Activated naive CD8-positive, alpha-beta T cell treated with anti-CD3 and anti-CD28 coated beads for 36 hours (primary cell): ENCODE measurements around the gene AGAP1. TPM values are rescaled to one million over a fixed set of nuclear protein-coding genes. Genes with fewer than 3 reads are reported as not detected.

Experiments used
- DNase-seq: peaks from one replicate; pipeline ENCODE4 v3.0.0; 2021
- H3K27ac Mint-ChIP-seq: one replicate; pipeline ENCODE4 v1.8.0; 2022; ENCODE audit warnings: mild to moderate bottlenecking, moderate library complexity, mixed read lengths
- H3K27me3 Mint-ChIP-seq: one replicate; pipeline ENCODE4 v1.8.0; 2022; ENCODE audit warnings: mild to moderate bottlenecking, mixed read lengths
- H3K36me3 Mint-ChIP-seq: one replicate; pipeline ENCODE4 v1.8.0; 2021; ENCODE audit warnings: mild to moderate bottlenecking, mixed read lengths
- H3K4me1 Mint-ChIP-seq: one replicate; pipeline ENCODE4 v1.8.0; 2021; ENCODE audit warnings: mixed read lengths
- H3K4me3 Mint-ChIP-seq: one replicate; pipeline ENCODE4 v1.8.0; 2022; ENCODE audit warnings: mild to moderate bottlenecking, moderate library complexity, mixed read lengths
- H3K9me3 Mint-ChIP-seq: one replicate; pipeline ENCODE4 v1.8.0; 2022; ENCODE audit warnings: mixed read lengths
- total RNA-seq, 2 experiments: library from RNA; stranded (reverse); gene quantifications; one replicate each; pipeline ENCODE4 v1.2.3, GENCODE V29; 2021

Gene AGAP1
- total RNA-seq, 2 experiments from 2014 or later, result 0.89 to 1.4 TPM

GRCh38 chr2:235553696-235554100 lies 59.9 kb downstream of the AGAP1 start:
- no peak for DNase-seq
- no peak overlapping the region for H3K27ac Mint-ChIP-seq
- no peak overlapping the region for H3K4me3 Mint-ChIP-seq
- H3K4me1 Mint-ChIP-seq, result no peaks in the 10 kb centered on the region
- peaks cover 42% of the 10 kb centered on the region for H3K27me3 Mint-ChIP-seq
- H3K36me3 Mint-ChIP-seq, result no peaks in the 10 kb centered on the region
- H3K9me3 Mint-ChIP-seq, result no peaks in the 10 kb centered on the region

DNA sequence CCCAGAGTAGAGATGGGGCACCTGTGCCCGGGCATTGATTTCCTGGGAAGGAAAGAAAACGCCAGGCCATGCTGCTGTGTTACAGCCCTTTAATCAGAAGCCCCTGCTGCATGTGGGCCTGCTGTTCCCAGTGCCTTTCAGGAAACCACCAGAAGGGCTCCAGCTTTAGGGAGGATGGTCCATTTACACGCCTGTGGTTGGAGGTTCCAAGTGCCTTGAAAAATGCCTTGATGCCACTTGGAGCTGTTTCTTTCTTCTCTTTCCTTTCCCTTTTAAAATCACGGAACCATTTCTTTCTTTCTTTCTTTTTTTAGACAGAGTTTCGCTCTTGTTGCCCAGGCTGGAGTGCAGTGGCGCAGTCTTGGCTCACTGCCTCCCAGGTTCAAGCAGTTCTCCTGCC lies 60.5 kb downstream of the AGAP1 start:
- no peak for DNase-seq
- Mint-ChIP-seq H3K27me3 (peaks cover 42% of the 10 kb centered on the region), H3K4me1 (peaks cover 2% of the 10 kb centered on the region), H3K27ac (no peak overlapping the region), H3K4me3 (no peak overlapping the region), H3K9me3 (no peaks in the 10 kb centered on the region), H3K36me3 (no peaks in the 10 kb centered on the region)

DNA sequence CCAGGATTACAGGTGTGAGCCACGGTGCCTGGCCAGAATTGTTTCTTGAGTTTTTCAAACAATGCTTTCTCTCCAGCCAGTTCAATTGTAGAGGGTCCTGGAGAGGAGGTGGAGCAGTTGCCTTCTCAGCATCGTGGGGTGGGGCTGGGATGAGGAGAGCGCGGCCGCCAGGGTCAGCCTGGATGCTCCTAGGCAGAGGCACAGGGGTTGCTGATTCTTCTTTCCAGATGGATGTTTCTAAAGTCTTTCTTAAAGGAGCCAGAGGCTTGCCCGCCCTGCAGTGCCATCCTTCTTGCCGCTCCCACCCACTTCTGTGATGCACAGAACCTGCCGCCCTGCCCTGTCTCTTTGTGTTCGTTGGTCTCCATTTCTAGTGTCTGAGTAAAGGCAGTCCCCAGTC lies 61.1 kb downstream of the AGAP1 start:
- Mint-ChIP-seq H3K36me3 (no peaks in the 10 kb centered on the region), H3K4me1 (peaks cover 3% of the 10 kb centered on the region), H3K27me3 (peaks cover 40% of the 10 kb centered on the region), H3K4me3 (no peak overlapping the region), H3K9me3 (no peaks in the 10 kb centered on the region), H3K27ac (no peak overlapping the region)
- no peak for DNase-seq

GRCh38 chr2:235555371-235555770 lies 61.5 kb downstream of the AGAP1 start:
- H3K4me1 Mint-ChIP-seq, result peaks cover 3% of the 10 kb centered on the region

GRCh38 chr2:235556086-235556485 lies 62.2 kb downstream of the AGAP1 start:
- Mint-ChIP-seq H3K4me1 (peaks cover 3% of the 10 kb centered on the region), H3K9me3 (no peaks in the 10 kb centered on the region), H3K27me3 (peaks cover 41% of the 10 kb centered on the region), H3K4me3 (no peak overlapping the region), H3K27ac (no peak overlapping the region), H3K36me3 (no peaks in the 10 kb centered on the region)
- no peak for DNase-seq

More at GRCh38 chr2:235555371-235555770, 61.5 kb downstream of the AGAP1 start:
- Mint-ChIP-seq H3K4me3 (no peak overlapping the region), H3K9me3 (no peaks in the 10 kb centered on the region), H3K27ac (no peak overlapping the region), H3K36me3 (no peaks in the 10 kb centered on the region), H3K27me3 (peaks cover 42% of the 10 kb centered on the region)
- DNase-seq, result no peak

GRCh38 chr2:235556901-235557300 lies 63.1 kb downstream of the AGAP1 start:
- peaks cover 3% of the 10 kb centered on the region for H3K4me1 Mint-ChIP-seq
- H3K9me3 Mint-ChIP-seq, result no peaks in the 10 kb centered on the region
- DNase-seq, result no peak
- H3K4me3 Mint-ChIP-seq, result no peak overlapping the region
- no peaks in the 10 kb centered on the region for H3K36me3 Mint-ChIP-seq
- H3K27me3 Mint-ChIP-seq, result peaks cover 36% of the 10 kb centered on the region
- H3K27ac Mint-ChIP-seq, result no peak overlapping the region

- H3K4me1 Mint-ChIP-seq, result peaks cover 3% of the 10 kb centered on the region
- DNase-seq, result no peak
- no peak overlapping the region for H3K4me3 Mint-ChIP-seq
- H3K9me3 Mint-ChIP-seq, result no peaks in the 10 kb centered on the region
- H3K27me3 Mint-ChIP-seq, result peaks cover 28% of the 10 kb centered on the region
- H3K27ac Mint-ChIP-seq, result no peak overlapping the region
- H3K36me3 Mint-ChIP-seq, result no peaks in the 10 kb centered on the region
These were observed 64.1 kb downstream of the AGAP1 start for GRCh38 chr2:235557903-235558302.

GRCh38 chr2:235558572-235558971 lies 64.7 kb downstream of the AGAP1 start:
- peaks cover 3% of the 10 kb centered on the region for H3K4me1 Mint-ChIP-seq
- H3K27ac Mint-ChIP-seq, result no peak overlapping the region
- no peak for DNase-seq
- no peaks in the 10 kb centered on the region for H3K9me3 Mint-ChIP-seq
- no peaks in the 10 kb centered on the region for H3K36me3 Mint-ChIP-seq
- peaks cover 27% of the 10 kb centered on the region for H3K27me3 Mint-ChIP-seq
- no peak overlapping the region for H3K4me3 Mint-ChIP-seq

DNA sequence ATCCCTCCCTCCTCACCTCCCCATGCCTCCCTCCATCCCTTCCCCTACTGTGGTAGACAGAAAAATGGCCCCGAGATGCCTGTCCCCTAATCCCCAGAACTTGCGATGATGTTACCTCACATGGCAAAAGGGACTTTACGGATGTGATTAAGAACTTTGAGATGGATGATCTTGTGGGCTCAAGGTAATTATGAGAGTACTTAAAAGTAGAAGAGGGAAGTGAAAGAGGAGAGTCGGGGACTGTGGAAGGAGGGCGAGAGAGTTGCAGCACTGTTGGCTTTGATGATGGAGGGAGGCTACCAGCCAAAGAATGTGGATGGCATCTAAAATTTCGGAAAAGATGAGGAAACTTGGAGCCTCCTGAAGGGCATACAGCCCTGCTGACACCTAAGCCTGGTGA lies 66.5 kb downstream of the AGAP1 start:
- peaks cover 3% of the 10 kb centered on the region for H3K4me1 Mint-ChIP-seq
- H3K36me3 Mint-ChIP-seq, result no peaks in the 10 kb centered on the region
- H3K9me3 Mint-ChIP-seq, result no peaks in the 10 kb centered on the region
- H3K27ac Mint-ChIP-seq, result no peak overlapping the region
- H3K27me3 Mint-ChIP-seq, result peaks cover 32% of the 10 kb centered on the region
- DNase-seq, result no peak
- H3K4me3 Mint-ChIP-seq, result no peak overlapping the region

GRCh38 chr2:235561450-235561849 lies 67.6 kb downstream of the AGAP1 start:
- no peak for DNase-seq
- H3K36me3 Mint-ChIP-seq, result no peaks in the 10 kb centered on the region
- H3K27me3 Mint-ChIP-seq, result peaks cover 39% of the 10 kb centered on the region
- H3K4me3 Mint-ChIP-seq, result no peak overlapping the region
- H3K4me1 Mint-ChIP-seq, result peaks cover 3% of the 10 kb centered on the region
- no peak overlapping the region for H3K27ac Mint-ChIP-seq
- no peaks in the 10 kb centered on the region for H3K9me3 Mint-ChIP-seq

DNA sequence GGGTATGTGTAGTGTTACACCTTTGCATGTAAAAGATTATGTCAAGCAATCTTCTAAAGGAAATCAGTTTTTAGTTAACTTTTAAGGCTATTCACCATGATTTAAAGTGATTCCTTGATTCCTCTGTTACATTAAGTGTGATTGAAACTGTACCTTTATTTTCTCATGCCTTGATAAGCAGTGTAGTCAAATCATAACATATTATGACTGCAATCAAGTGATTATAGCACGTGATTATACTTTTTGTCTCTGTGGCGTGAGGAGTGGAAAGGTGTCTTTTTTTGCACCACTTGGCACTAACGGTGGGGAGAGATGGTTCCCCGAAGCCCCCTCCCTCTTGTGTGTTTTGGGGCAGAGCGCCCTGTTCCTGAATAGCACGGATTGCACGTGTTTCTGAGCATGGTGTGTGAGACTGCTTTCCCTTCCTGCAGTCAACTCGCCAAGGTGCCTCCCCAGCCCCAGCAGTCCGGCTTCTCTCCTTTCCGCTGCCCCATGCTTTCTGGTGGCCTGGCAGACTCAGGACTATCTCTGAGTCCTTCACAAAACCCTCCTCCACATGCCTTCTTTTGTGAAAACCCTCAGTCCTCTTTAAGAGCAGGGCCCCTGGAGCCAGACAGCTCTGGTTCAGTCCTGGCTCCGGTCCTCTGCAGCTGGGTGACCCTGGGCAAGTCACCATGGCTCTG lies 68.4 kb downstream of the AGAP1 start:
- no peak overlapping the region for H3K4me3 Mint-ChIP-seq
- DNase-seq, result no peak
- peaks cover 3% of the 10 kb centered on the region for H3K4me1 Mint-ChIP-seq
- peaks cover 37% of the 10 kb centered on the region for H3K27me3 Mint-ChIP-seq
- H3K9me3 Mint-ChIP-seq, result no peaks in the 10 kb centered on the region
- no peaks in the 10 kb centered on the region for H3K36me3 Mint-ChIP-seq
- H3K27ac Mint-ChIP-seq, result no peak overlapping the region

DNA sequence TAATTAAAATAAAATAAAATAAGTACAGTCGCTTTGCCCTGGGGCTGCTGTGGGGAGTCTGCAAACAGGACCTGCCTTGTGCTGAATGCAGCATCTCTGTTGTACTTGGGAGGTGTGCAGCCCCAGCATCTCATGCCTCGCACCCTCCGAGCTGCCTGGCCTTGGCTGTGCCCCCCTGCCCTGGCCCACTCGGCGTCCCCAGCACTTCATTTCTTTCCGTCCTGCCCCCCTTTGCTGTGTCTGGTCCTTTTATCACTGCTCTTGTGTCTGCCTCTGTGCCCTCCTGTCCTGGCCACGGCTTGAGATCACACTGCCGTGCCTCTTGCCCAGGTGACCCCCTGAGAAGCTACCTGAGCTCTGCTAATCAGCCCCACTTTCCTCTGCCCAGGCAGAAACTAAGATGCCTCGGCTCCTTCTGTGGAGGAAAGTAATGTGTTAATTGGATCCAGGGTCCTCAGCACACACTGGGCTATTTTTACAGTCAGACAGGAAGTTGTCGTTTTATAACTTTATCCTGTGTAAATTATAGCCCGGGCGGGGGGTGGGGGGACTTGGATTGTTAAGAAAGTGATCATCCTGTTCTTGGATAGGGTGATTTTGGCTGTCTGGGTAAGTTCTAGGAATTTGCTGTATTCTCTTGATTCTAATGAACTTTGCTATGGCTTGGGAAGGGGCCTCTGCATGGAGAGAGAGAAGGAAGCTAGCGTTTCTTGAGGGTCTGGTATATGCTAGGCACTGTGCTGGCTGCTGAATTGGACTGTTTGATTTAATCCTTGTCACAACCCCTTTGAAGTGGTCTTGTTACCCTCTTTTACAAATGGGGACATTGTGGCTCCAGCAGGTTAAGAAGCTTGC lies 69.4 kb downstream of the AGAP1 start:
- peaks cover 3% of the 10 kb centered on the region for H3K4me1 Mint-ChIP-seq
- no peak overlapping the region for H3K4me3 Mint-ChIP-seq
- H3K27ac Mint-ChIP-seq, result no peak overlapping the region
- H3K27me3 Mint-ChIP-seq, result peaks cover 42% of the 10 kb centered on the region
- H3K36me3 Mint-ChIP-seq, result no peaks in the 10 kb centered on the region
- DNase-seq, result no peak
- H3K9me3 Mint-ChIP-seq, result no peaks in the 10 kb centered on the region

DNA sequence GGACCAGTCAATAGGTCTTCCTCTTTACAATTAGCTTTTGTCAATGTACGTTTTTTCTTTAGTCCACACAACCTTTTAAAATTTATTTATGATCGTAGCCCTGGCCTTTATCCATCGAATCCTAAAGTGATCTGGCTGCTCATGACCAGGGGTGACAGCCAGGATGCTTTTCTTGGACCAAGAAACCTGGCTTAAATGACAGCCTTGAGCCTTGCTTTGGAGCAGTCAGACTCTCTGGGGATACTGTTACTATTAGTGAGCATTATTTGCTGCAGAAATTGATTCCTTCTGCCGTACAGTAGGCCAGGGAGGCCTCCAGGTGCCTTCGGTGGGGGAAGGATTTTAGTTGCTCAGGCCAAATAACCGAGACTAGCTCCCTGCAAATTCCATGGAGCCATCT lies 70.2 kb downstream of the AGAP1 start:
- Mint-ChIP-seq H3K9me3 (no peaks in the 10 kb centered on the region), H3K36me3 (no peaks in the 10 kb centered on the region), H3K27me3 (peaks cover 44% of the 10 kb centered on the region), H3K27ac (no peak overlapping the region), H3K4me3 (no peak overlapping the region), H3K4me1 (peaks cover 3% of the 10 kb centered on the region)
- DNase-seq, result no peak

DNA sequence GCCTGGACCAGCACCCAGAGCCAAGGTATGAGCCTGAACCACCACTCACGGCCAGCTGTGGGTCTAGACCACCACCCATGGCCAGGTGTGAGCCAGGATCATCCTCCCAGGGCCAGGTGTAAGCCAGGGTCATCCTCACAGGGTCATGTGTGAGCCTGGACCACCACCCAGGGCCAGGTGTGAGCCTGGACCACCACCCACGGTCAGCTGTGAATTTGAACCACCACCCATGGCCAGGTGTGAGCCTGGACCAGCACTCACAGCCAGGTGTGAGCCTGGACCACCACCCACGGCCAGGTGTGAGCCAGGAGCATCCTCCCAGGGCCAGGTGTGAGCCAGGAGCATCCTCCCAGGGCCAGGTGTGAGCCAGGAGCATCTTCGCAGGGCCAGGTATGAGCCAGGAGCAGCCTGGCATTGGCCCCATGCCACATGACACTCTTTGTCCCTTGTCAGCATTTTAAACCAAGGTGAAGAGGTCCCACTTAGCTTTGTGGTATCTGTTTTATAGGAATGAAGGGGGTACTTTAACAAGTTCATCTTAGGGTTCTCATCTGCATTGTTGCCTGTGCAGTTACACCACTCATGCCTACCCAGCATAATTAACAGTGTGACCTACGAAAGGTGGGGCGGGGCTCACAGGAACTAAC lies 71.2 kb downstream of the AGAP1 start:
- Mint-ChIP-seq H3K4me3 (no peak overlapping the region), H3K36me3 (no peaks in the 10 kb centered on the region), H3K27ac (no peak overlapping the region), H3K9me3 (no peaks in the 10 kb centered on the region), H3K27me3 (peaks cover 46% of the 10 kb centered on the region), H3K4me1 (no peaks in the 10 kb centered on the region)
- DNase-seq, result no peak

DNA sequence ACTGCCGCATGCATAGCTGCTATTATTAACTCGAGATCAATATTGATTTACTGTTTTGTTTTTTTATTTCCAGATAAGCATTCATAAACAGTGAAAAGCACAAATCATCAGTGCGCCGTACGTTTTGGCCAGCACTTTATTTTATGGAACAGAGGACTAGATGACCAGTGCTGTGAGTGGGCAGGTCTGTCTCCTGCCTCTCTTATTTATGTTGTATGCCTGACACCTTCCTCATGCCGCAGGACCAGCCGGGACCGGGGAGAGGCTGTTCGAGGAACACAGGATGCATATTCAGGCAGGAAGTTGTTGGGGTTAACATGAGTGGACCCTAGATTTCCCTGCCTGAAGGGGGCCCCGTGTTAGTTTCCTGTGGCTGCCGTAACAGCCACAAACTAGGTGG lies 72.6 kb downstream of the AGAP1 start:
- H3K27me3 Mint-ChIP-seq, result peaks cover 42% of the 10 kb centered on the region
- H3K4me1 Mint-ChIP-seq, result no peaks in the 10 kb centered on the region
- no peak for DNase-seq
- no peaks in the 10 kb centered on the region for H3K36me3 Mint-ChIP-seq
- H3K9me3 Mint-ChIP-seq, result no peaks in the 10 kb centered on the region
- no peak overlapping the region for H3K27ac Mint-ChIP-seq
- H3K4me3 Mint-ChIP-seq, result no peak overlapping the region
